MM.1S (cell line): Measurements from ENCODE around the gene ITGA11.

Source experiments
- DNase-seq: peaks from one replicate; pipeline ENCODE4 v3.0.0-alpha.2; 2015
- H2AFZ ChIP-seq: fragments of 300-600 bp; sonication (generic); 2 replicates; pipeline ENCODE4 v1.6.0; 2016; ENCODE audit warnings: antibody characterized with exemption, low read length
- H3F3A ChIP-seq: fragments of 300-600 bp; sonication (generic); 2 replicates; pipeline ENCODE4 v1.6.1; 2016; ENCODE audit warnings: mild to moderate bottlenecking, antibody characterized with exemption, low read length, moderate library complexity, mixed read lengths; ENCODE audit not compliant: insufficient read depth
- H3K27ac ChIP-seq: fragments of 300-600 bp; sonication (generic); 2 replicates; pipeline ENCODE4 v1.5.1; 2016; ENCODE audit warnings: mild to moderate bottlenecking, low read length
- H3K27me3 ChIP-seq: fragments of 300-600 bp; sonication (generic); replicated peaks from 2 replicates; pipeline ENCODE4 v1.6.0; 2016; ENCODE audit warnings: low read length; ENCODE audit not compliant: insufficient read depth
- H3K36me3 ChIP-seq: fragments of 300-600 bp; sonication (generic); replicated peaks from 2 replicates; pipeline ENCODE4 v1.6.1; 2016; ENCODE audit warnings: mild to moderate bottlenecking, low read length, mixed read lengths; ENCODE audit not compliant: insufficient read depth
- H3K4me1 ChIP-seq: fragments of 300-600 bp; sonication (generic); 2 replicates; pipeline ENCODE4 v1.6.1; 2016; ENCODE audit warnings: low read length, mixed read lengths
- H3K4me2 ChIP-seq: fragments of 300-600 bp; sonication (generic); 2 replicates; pipeline ENCODE4 v1.6.0; 2016; ENCODE audit warnings: low read depth, low read length
- H3K4me3 ChIP-seq: fragments of 300-600 bp; sonication (generic); 2 replicates; pipeline ENCODE4 v1.5.1; 2016; ENCODE audit warnings: low read length, mixed read lengths
- H3K79me2 ChIP-seq: fragments of 300-600 bp; sonication (generic); 2 replicates; pipeline ENCODE4 v1.6.1; 2016; ENCODE audit warnings: mixed run types, low read length, mixed read lengths
- H3K9ac ChIP-seq: fragments of 300-600 bp; sonication (generic); 2 replicates; pipeline ENCODE4 v1.6.1; 2016; ENCODE audit warnings: low read length, mixed read lengths
- H3K9me2 ChIP-seq: fragments of 300-600 bp; sonication (generic); replicated peaks from 2 replicates; pipeline ENCODE4 v1.6.1; 2016; ENCODE audit warnings: mild to moderate bottlenecking, low read length, mixed read lengths; ENCODE audit not compliant: insufficient read depth
- H3K9me3 ChIP-seq: fragments of 300-600 bp; sonication (generic); replicated peaks from 2 replicates; pipeline ENCODE4 v1.6.1; 2016; ENCODE audit warnings: mild to moderate bottlenecking, low read length, mixed read lengths; ENCODE audit not compliant: insufficient read depth
- H4K20me1 ChIP-seq: fragments of 300-600 bp; sonication (generic); 2 replicates; pipeline ENCODE4 v1.6.1; 2016; ENCODE audit warnings: mild to moderate bottlenecking, low read length, moderate library complexity, mixed read lengths; ENCODE audit not compliant: insufficient read depth
- CTCF ChIP-seq: fragments of 300-600 bp; sonication (generic); IDR thresholded peaks from 2 replicates; pipeline ENCODE4 v1.5.1; 2016; ENCODE audit warnings: antibody characterized with exemption, low read length, mixed read lengths
- EZH2 ChIP-seq: fragments of 300-600 bp; sonication (generic); optimal IDR thresholded peaks from 2 replicates; pipeline ENCODE3; 2017; ENCODE audit warnings: low read depth, mild to moderate bottlenecking, antibody characterized with exemption, low read length, mixed read lengths
- EZH2phosphoT487 ChIP-seq: fragments of 300-600 bp; sonication (generic); IDR thresholded peaks from 2 replicates; pipeline ENCODE4 v1.6.1; 2018; ENCODE audit warnings: antibody characterized with exemption, low read length

The ITGA11 gene

GRCh38 chr15:68402432-68403160 lies 29.4 kb downstream of the ITGA11 start:
- Histone ChIP-seq H3K4me2 (no peak overlapping the region), H4K20me1 (no peaks in the 10 kb centered on the region), H3K79me2 (no peaks in the 10 kb centered on the region), H3K4me1 (no peaks in the 10 kb centered on the region), H3K4me3 (no peak overlapping the region), H3F3A (no peaks in the 10 kb centered on the region), H2AFZ (no peak overlapping the region), H3K27ac (no peak overlapping the region), H3K9me3 (no peaks in the 10 kb centered on the region), H3K36me3 (no peaks in the 10 kb centered on the region), H3K9me2 (no peaks in the 10 kb centered on the region), H3K27me3 (no peaks in the 10 kb centered on the region), H3K9ac (no peak overlapping the region)
- TF ChIP-seq CTCF = no peak
- TF ChIP-seq EZH2phosphoT487 = no peak
- TF ChIP-seq EZH2 = no peak
- no peak for DNase-seq

GRCh38 chr15:68401496-68402431 lies 30.2 kb downstream of the ITGA11 start:
- no peaks in the 10 kb centered on the region for H3K27me3 ChIP-seq
- no peaks in the 10 kb centered on the region for H3K9me3 ChIP-seq
- H3K9ac ChIP-seq = no peak overlapping the region
- H2AFZ ChIP-seq = no peak overlapping the region
- no peaks in the 10 kb centered on the region for H4K20me1 ChIP-seq
- H3K4me2 ChIP-seq = no peak overlapping the region
- H3F3A ChIP-seq = no peaks in the 10 kb centered on the region
- H3K9me2 ChIP-seq = no peaks in the 10 kb centered on the region
- no peak overlapping the region for H3K4me3 ChIP-seq
- no peak overlapping the region for H3K27ac ChIP-seq
- TF ChIP-seq EZH2 = no peak
- TF ChIP-seq CTCF = no peak
- no peak for TF ChIP-seq EZH2phosphoT487
- DNase-seq = no peak
- no peaks in the 10 kb centered on the region for H3K4me1 ChIP-seq
- H3K79me2 ChIP-seq = no peaks in the 10 kb centered on the region
- no peaks in the 10 kb centered on the region for H3K36me3 ChIP-seq

- H3K4me3 ChIP-seq = no peak overlapping the region
- no peaks in the 10 kb centered on the region for H3F3A ChIP-seq
- H3K4me1 ChIP-seq = no peaks in the 10 kb centered on the region
- no peaks in the 10 kb centered on the region for H3K9me2 ChIP-seq
- H3K36me3 ChIP-seq = no peaks in the 10 kb centered on the region
- TF ChIP-seq EZH2 = no peak
- TF ChIP-seq CTCF = no peak
- TF ChIP-seq EZH2phosphoT487 = no peak
- H4K20me1 ChIP-seq = no peaks in the 10 kb centered on the region
- H3K9ac ChIP-seq = no peak overlapping the region
- no peaks in the 10 kb centered on the region for H3K27me3 ChIP-seq
- no peaks in the 10 kb centered on the region for H3K79me2 ChIP-seq
- H2AFZ ChIP-seq = no peak overlapping the region
- H3K4me2 ChIP-seq = no peak overlapping the region
- DNase-seq = no peak
- no peak overlapping the region for H3K27ac ChIP-seq
- no peaks in the 10 kb centered on the region for H3K9me3 ChIP-seq
These were observed 31.9 kb downstream of the ITGA11 start for GRCh38 chr15:68400066-68400456.
